NCI-H2107 treated with DMSO at 0.1 percent for 48 hours (cell line): ENCODE data around the gene KRR1.
"Not testable (repeated sequence)": the region's sequence is repeated elsewhere in the genome, so short reads cannot be mapped to it uniquely, and the experiment has no call there.

Experiments
- DNase-seq: peaks from one replicate; lab custom pipeline; 2025; ENCODE audit not compliant: unreplicated experiment; lab: John Stamatoyannopoulos, UW

The KRR1 gene

GRCh38 chr12:75526655-75527511 lies 15.5 kb upstream of the KRR1 start:
- DNase-seq = peak; percentile 87

- DNase-seq = no peak
Observed at GRCh38 chr12:75525263-75525662, 13.9 kb upstream of the KRR1 start.

GRCh38 chr12:75522124-75522523 lies 10.7 kb upstream of the KRR1 start:
- not testable (repeated sequence) for DNase-seq

GRCh38 chr12:75521224-75521623 lies 9.8 kb upstream of the KRR1 start:
- DNase-seq = not testable (repeated sequence)

GRCh38 chr12:75509621-75510020 lies 1.8 kb downstream of the KRR1 start:
- no peak for DNase-seq

- DNase-seq = no peak
Observed at GRCh38 chr12:75508159-75508558, 3.2 kb downstream of the KRR1 start.

GRCh38 chr12:75507086-75507485 lies 4.3 kb downstream of the KRR1 start:
- no peak for DNase-seq

GRCh38 chr12:75505706-75506312 lies 5.6 kb downstream of the KRR1 start:
- DNase-seq = no peak

- no peak for DNase-seq
Observed at GRCh38 chr12:75503866-75504265, 7.5 kb downstream of the KRR1 start.

GRCh38 chr12:75503459-75503858 lies 8.0 kb downstream of the KRR1 start:
- DNase-seq = no peak

GRCh38 chr12:75491169-75491568 lies 20.2 kb downstream of the KRR1 start:
- DNase-seq = no peak

GRCh38 chr12:75489613-75490210 lies 21.7 kb downstream of the KRR1 start:
- no peak for DNase-seq

- DNase-seq = no peak
Observed at GRCh38 chr12:75489187-75489586, 22.2 kb downstream of the KRR1 start.

- no peak for DNase-seq
Observed at GRCh38 chr12:75488553-75488952, 22.9 kb downstream of the KRR1 start.

- no peak for DNase-seq
Observed at GRCh38 chr12:75487308-75487707, 24.1 kb downstream of the KRR1 start.

GRCh38 chr12:75484450-75484849 lies 27.0 kb downstream of the KRR1 start:
- DNase-seq = not testable (repeated sequence)

GRCh38 chr12:75483431-75483830 lies 28.0 kb downstream of the KRR1 start:
- no peak for DNase-seq

- no peak for DNase-seq
Observed at GRCh38 chr12:75482646-75483045, 28.8 kb downstream of the KRR1 start.

- no peak for DNase-seq
Observed at GRCh38 chr12:75481774-75482173, 29.6 kb downstream of the KRR1 start.

- no peak for DNase-seq
Observed at GRCh38 chr12:75481013-75481705, 30.2 kb downstream of the KRR1 start.

GRCh38 chr12:75480469-75480949 lies 30.9 kb downstream of the KRR1 start, which contains the start of gene GLIPR1:
Gene GLIPR1 (plus strand): TSS chr12:75480755. CDS start chr12:75480881, 126 bp downstream.
- DNase-seq = no peak
